HG02840 (cell line): ENCODE measurements around the gene CNNM2.
"Not testable (repeated sequence)": the region's sequence is repeated elsewhere in the genome, so short reads cannot be mapped to it uniquely, and the experiment has no call there.

ENCODE experiments used
- ATAC-seq: cut with Tn5 transposase; IDR thresholded peaks from one replicate; pipeline ENCODE4 v1.9.1; 2021; ENCODE audit warnings: mild to moderate bottlenecking, moderate library complexity, moderate number of reproducible peaks; ENCODE audit not compliant: unreplicated experiment, low FRiP score

CNNM2 gene

DNA sequence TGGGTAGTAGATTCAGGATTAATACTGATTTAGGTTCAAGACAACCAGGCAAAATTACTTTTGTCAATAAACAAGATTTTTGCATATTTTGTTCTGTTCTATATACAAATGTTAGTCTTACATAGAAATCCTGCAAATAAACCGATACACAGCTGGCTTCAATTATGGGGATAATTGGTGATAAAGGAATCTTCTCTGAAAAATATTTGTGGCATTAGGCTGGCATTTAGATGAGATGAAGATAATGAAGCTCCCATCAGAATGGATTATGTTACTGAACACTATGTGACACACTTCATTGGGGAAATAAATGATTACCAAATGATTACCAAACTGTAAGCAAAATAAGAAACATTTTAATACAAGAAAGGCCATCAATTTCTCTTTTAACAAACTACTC lies 209.1 kb downstream of the CNNM2 start:
- ATAC-seq: no peak

DNA sequence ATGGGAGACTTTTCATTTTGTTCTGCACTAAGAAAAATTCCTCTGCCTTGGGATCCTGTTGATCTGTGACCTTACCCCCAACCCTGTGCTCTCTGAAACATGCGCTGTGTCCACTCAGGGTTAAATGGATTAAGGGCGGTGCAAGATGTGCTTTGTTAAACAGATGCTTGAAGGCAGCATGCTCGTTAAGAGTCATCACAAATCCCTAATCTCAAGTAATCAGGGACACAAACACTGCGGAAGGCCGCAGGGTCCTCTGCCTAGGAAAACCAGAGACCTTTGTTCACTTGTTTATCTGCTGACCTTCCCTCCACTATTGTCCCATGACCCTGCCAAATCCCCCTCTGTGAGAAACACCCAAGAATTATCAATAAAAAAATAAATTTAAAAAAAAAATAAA lies 212.1 kb downstream of the CNNM2 start:
- ATAC-seq: not testable (repeated sequence)

DNA sequence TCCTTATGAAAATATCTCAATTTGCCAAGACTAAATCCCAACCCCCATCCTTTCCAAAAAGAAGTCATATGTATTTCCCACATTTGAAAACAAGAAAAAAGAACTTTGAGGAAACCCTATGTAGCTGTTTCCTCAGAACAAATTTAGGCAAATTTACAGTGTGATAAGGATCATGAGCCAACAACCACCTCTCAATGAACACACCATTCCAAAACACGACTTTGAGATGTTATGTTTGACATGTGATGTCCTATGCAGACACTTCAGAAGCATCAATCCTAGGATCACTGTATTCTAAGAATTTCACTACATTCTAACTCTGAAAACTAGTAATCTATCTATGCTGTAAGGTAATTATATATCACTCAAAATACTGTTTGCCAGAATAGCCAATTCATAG lies 212.8 kb downstream of the CNNM2 start:
- ATAC-seq: no peak

DNA sequence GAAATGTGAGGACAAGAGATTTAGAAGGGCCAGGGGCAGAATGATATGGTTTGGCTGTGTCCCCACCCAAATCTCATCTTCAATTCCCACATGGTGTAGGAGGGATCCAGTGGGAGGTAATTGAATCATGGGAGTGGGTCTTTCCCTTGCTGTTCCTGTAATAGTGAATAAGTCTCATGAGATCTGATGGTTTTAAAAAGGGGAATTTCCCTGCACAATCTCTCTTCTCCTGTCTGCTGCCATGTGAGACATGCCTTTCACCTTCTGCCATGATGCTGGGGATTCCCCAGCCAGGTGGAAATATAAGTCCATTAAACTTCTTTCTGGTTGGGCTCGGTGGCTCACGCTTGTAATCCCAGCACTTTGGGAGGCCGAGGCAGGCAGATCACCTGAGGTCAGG lies 217.1 kb downstream of the CNNM2 start:
- ATAC-seq: not testable (repeated sequence)

DNA sequence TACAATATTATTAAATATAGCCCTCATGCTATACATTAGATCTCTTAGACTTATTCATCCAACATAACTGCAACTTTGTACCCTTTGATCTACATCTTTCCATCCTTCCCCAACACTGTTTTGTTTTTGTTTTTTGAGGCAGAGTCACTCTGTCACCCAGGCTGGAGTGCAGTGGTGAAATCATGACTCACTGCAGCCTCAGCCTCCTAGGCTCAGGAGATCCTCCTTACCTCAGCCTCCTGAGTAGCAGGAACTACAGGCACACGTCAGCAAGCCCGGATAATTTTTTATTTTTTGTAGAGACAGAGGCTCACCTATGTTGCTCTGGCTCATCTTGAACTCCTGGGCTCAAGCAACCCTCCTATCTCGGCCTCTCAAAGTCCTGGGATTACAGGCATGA lies 221.7 kb downstream of the CNNM2 start:
- no peak for ATAC-seq
